ENCODE results near the gene THEMIS.

GRCh38 chr6:127884134-127884533, 16.7 kb downstream of the THEMIS start:
- no peak for TF ChIP-seq POLR2A (IDR thresholded peaks at IDR 0.05)
- TF ChIP-seq CTCF (IDR thresholded peaks at IDR 0.05), result no peak
